GM23338 (cell line): ENCODE measurements around the gene ATOH8. TPM values are rescaled to one million over a fixed set of nuclear protein-coding genes. Genes with fewer than 3 reads are reported as not detected.

Experiments used
- ATAC-seq: fragments of 200-7000 bp; cut with Tn5 transposase; 3 replicates; pipeline ENCODE4 v1.9.1; 2020
- DNase-seq: peaks from one replicate; pipeline ENCODE4 v3.0.0-alpha.2; 2015; ENCODE audit warnings: low spot score
- H2AFZ ChIP-seq: fragments of 200-600 bp; sonication (generic); 2 replicates; pipeline ENCODE4 v1.8.0; 2016; ENCODE audit warnings: antibody characterized with exemption, mild to moderate bottlenecking, moderate library complexity
- H3F3A ChIP-seq: fragments of 200-600 bp; sonication (generic); replicated peaks from 2 replicates; pipeline ENCODE4 v1.8.0; 2017; ENCODE audit warnings: antibody characterized with exemption, mixed run types, low read depth
- H3K27ac ChIP-seq: fragments of 200-600 bp; sonication (generic); 2 replicates; pipeline ENCODE4 v1.6.1; 2016; ENCODE audit warnings: low read depth
- H3K27me3 ChIP-seq: fragments of 200-600 bp; sonication (generic); 2 replicates; pipeline ENCODE4 v1.8.0; 2016; ENCODE audit warnings: mild to moderate bottlenecking, mixed run types, moderate library complexity; ENCODE audit not compliant: insufficient read depth
- H3K36me3 ChIP-seq: fragments of 200-600 bp; sonication (generic); 2 replicates; pipeline ENCODE4 v1.8.0; 2016; ENCODE audit warnings: mild to moderate bottlenecking; ENCODE audit not compliant: insufficient read depth
- H3K4me1 ChIP-seq: fragments of 200-600 bp; sonication (generic); 2 replicates; pipeline ENCODE4 v1.8.0; 2016; ENCODE audit warnings: mild to moderate bottlenecking, moderate library complexity; ENCODE audit not compliant: insufficient read depth
- H3K4me2 ChIP-seq: fragments of 200-600 bp; sonication (generic); 2 replicates; pipeline ENCODE4 v1.7.1; 2017; ENCODE audit warnings: mixed run types
- H3K4me3 ChIP-seq: fragments of 200-600 bp; sonication (generic); 2 replicates; pipeline ENCODE4 v1.6.1; 2016; ENCODE audit warnings: mixed run types
- H3K79me2 ChIP-seq: fragments of 200-600 bp; sonication (generic); replicated peaks from 2 replicates; pipeline ENCODE4 v1.8.0; 2017; ENCODE audit warnings: mild to moderate bottlenecking; ENCODE audit not compliant: insufficient read depth
- H3K9me2 ChIP-seq: fragments of 200-600 bp; sonication (generic); 2 replicates; pipeline ENCODE4 v1.8.0; 2017; ENCODE audit not compliant: insufficient read depth
- H4K20me1 ChIP-seq: fragments of 200-600 bp; sonication (generic); replicated peaks from 2 replicates; pipeline ENCODE4 v1.8.0; 2017; ENCODE audit warnings: mild to moderate bottlenecking; ENCODE audit not compliant: insufficient read depth
- H3K27ac Mint-ChIP-seq: 2 replicates; pipeline ENCODE4 v1.8.0; 2020; ENCODE audit warnings: inconsistent platforms, mild to moderate bottlenecking, moderate library complexity, mixed read lengths
- H3K27me3 Mint-ChIP-seq: 3 replicates; pipeline ENCODE4 v1.8.0; 2022; ENCODE audit warnings: low read depth, mild to moderate bottlenecking, moderate library complexity, mixed read lengths, inconsistent platforms; ENCODE audit not compliant: insufficient read depth, poor library complexity
- H3K36me3 Mint-ChIP-seq: 3 replicates; pipeline ENCODE4 v1.8.0; 2021; ENCODE audit warnings: low read depth, mild to moderate bottlenecking, inconsistent platforms, moderate library complexity, mixed read lengths
- H3K4me1 Mint-ChIP-seq: 3 replicates; pipeline ENCODE4 v1.8.0; 2020; ENCODE audit warnings: mild to moderate bottlenecking, inconsistent platforms, mixed read lengths
- H3K4me3 Mint-ChIP-seq: 3 replicates; pipeline ENCODE4 v1.8.0; 2021; ENCODE audit warnings: moderate library complexity, mild to moderate bottlenecking, inconsistent platforms, mixed read lengths
- H3K9me3 Mint-ChIP-seq: 3 replicates; pipeline ENCODE4 v1.8.0; 2020; ENCODE audit warnings: moderate library complexity, mild to moderate bottlenecking, inconsistent platforms, mixed read lengths
- CREB1 ChIP-seq: fragments of 250-450 bp; sonication (Bioruptor Pico); IDR thresholded peaks from 2 replicates; pipeline ENCODE4 v1.5.0; 2020; ENCODE audit warnings: low read depth, mild to moderate bottlenecking, moderate library complexity
- CTCF ChIP-seq, 2 experiments: fragments of 200-600 bp in 1 of 2; sonication (generic) in 1 of 2; conservative IDR thresholded peaks; 2 replicates each; pipeline versions ENCODE4 v1.5.1 to v1.6.1; 2016 to 2017; ENCODE audit warnings: antibody characterized with exemption in 2 of 2, low read depth in 2 of 2, mild to moderate bottlenecking in 2 of 2, moderate library complexity in 1 of 2
- ETS1 ChIP-seq: IDR thresholded peaks from 2 replicates; pipeline ENCODE4 v1.6.1; 2016; ENCODE audit warnings: antibody characterized with exemption
- EZH2 ChIP-seq: fragments of 200-600 bp; sonication (generic); IDR thresholded peaks from one replicate; pipeline ENCODE4 v1.8.0; 2017; ENCODE audit warnings: antibody characterized with exemption, mild to moderate bottlenecking, low read depth; ENCODE audit not compliant: unreplicated experiment
- EZH2phosphoT487 ChIP-seq: fragments of 200-600 bp; sonication (generic); IDR thresholded peaks from one replicate; pipeline ENCODE4 v1.8.1; 2018; ENCODE audit warnings: antibody characterized with exemption; ENCODE audit not compliant: unreplicated experiment
- JUNB ChIP-seq: IDR thresholded peaks from one replicate; pipeline ENCODE4 v1.6.1; 2016; ENCODE audit warnings: antibody characterized with exemption; ENCODE audit not compliant: unreplicated experiment
- NANOG ChIP-seq: IDR thresholded peaks from 2 replicates; pipeline ENCODE4 v1.6.1; 2016; ENCODE audit warnings: antibody characterized with exemption, borderline replicate concordance
- POLR2AphosphoS5 ChIP-seq: IDR thresholded peaks from 2 replicates; pipeline ENCODE4 v1.6.1; 2016; ENCODE audit warnings: antibody characterized with exemption, low read depth
- REST ChIP-seq: IDR thresholded peaks from one replicate; pipeline ENCODE4 v1.6.1; 2018; ENCODE audit warnings: antibody characterized with exemption; ENCODE audit not compliant: unreplicated experiment
- STAT1 ChIP-seq: IDR thresholded peaks from one replicate; pipeline ENCODE4 v1.6.1; 2016; ENCODE audit warnings: antibody characterized with exemption; ENCODE audit not compliant: unreplicated experiment
- ZNF114 ChIP-seq: fragments of 250-450 bp; sonication (Bioruptor Pico); IDR thresholded peaks from 2 replicates; pipeline ENCODE4 v1.5.0; 2020; ENCODE audit warnings: mild to moderate bottlenecking, moderate library complexity
- ZNF331 ChIP-seq: fragments of 250-450 bp; sonication (Bioruptor Pico); IDR thresholded peaks from 2 replicates; pipeline ENCODE4 v1.5.0; 2020; ENCODE audit warnings: low read depth, mild to moderate bottlenecking, moderate library complexity
- ZNF462 ChIP-seq: fragments of 250-450 bp; sonication (Bioruptor Pico); IDR thresholded peaks from 2 replicates; pipeline ENCODE4 v1.5.0; 2020; ENCODE audit warnings: mild to moderate bottlenecking, moderate library complexity
- polyA plus RNA-seq: library from polyadenylated mRNA; unstranded; fragments of >200 nt; fragmentation: Nextera tagmentation; extraction: Ambion mirVana; gene quantifications from 2 replicates; pipeline ENCODE4 v1.2.1, GENCODE V29; 2016
- total RNA-seq: library from RNA; depleted of rRNA; stranded (reverse); fragments of >200 nt; shearing (Covaris generic); gene quantifications from 2 replicates; pipeline ENCODE4 v1.2.3, GENCODE V29; 2014

ATOH8 gene
- total and polyA plus RNA-seq, 2 experiments from 2014 or later, result 0.11 to 0.97 TPM

GRCh38 chr2:85760371-85760770 lies 6.6 kb downstream of the ATOH8 start:
- Histone ChIP-seq H3K4me1 (peaks cover 14% of the 10 kb centered on the region), H3K4me2 (no peak overlapping the region), H3K36me3 (no peaks in the 10 kb centered on the region), H3K27ac (no peak overlapping the region), H3K79me2 (no peaks in the 10 kb centered on the region), H2AFZ (no peak overlapping the region), H4K20me1 (peaks cover 4% of the 10 kb centered on the region; the same call in 1 of the 2 replicates), H3K4me3 (no peak overlapping the region), H3K9me2 (no peaks in the 10 kb centered on the region), H3F3A (no peaks in the 10 kb centered on the region), H3K27me3 (peaks cover 57% of the 10 kb centered on the region)
- ATAC-seq, result no peak
- peaks cover 16% of the 10 kb centered on the region for H3K4me1 Mint-ChIP-seq
- H3K9me3 Mint-ChIP-seq, result no peaks in the 10 kb centered on the region; the same call in 2 of the 3 replicates
- DNase-seq, result no peak
- TF ChIP-seq EZH2 (no peak), STAT1 (no peak), CREB1 (CRISPR knock-in tag) (no peak), ZNF462 (CRISPR knock-in tag) (no peak), ZNF331 (CRISPR knock-in tag) (no peak), POLR2AphosphoS5 (no peak), ZNF114 (CRISPR knock-in tag) (no peak), CTCF (conservative IDR thresholded peaks at IDR 0.05; ENCODE audit: low read depth in 2 of 2) (no peak), NANOG (no peak), ETS1 (no peak), JUNB (no peak), REST (no peak), EZH2phosphoT487 (no peak)
- H3K4me3 Mint-ChIP-seq, result no peak overlapping the region
- H3K27ac Mint-ChIP-seq, result no peak overlapping the region
- peaks cover 53% of the 10 kb centered on the region for H3K27me3 Mint-ChIP-seq
- H3K36me3 Mint-ChIP-seq, result no peaks in the 10 kb centered on the region; the same call in 2 of the 3 replicates
